Measurements from ENCODE around the gene GAS7.

The GAS7 gene

DNA sequence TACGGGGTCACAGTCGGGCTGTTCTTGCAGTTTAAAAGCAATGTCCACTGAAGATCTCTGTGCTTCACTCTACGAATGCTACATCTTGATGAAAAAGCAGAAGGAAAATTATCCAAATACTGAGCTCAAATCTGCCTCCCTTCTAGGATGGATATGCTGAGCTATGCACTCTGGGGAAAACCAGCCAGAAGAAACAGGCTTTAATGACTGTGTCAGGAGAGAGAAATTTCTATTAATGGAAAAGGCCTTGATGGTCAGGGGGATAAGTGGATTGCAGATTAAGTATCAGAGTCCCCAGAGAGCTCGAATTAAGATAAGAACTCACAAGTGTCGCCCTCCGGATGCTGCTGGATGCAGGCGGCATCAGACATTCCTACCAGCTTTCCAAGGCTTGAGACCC lies 253.7 kb downstream of the GAS7 start:
- POLR2A ChIA-PET, result no interaction called here
- DNase-seq (ENCODE audit: extremely low spot score), result no peak
- CTCF ChIA-PET, result interaction anchor here (0.8 kb wide), 1 partner anchor 16 kb away, joined by 4 read pairs; no protein-coding TSS in a partner anchor
- no peak for TF ChIP-seq ARNT (IDR thresholded peaks at IDR 0.05)
- TF ChIP-seq LEF1 (IDR thresholded peaks at IDR 0.05; ENCODE audit: borderline replicate concordance), result no peak
- TF ChIP-seq FOXM1 (IDR thresholded peaks at IDR 0.05; ENCODE audit: borderline replicate concordance), result no peak
- TF ChIP-seq TARDBP (IDR thresholded peaks at IDR 0.05), result no peak
- no peak for TF ChIP-seq PKNOX1 (IDR thresholded peaks at IDR 0.05)
- TF ChIP-seq FOXA1 (IDR thresholded peaks at IDR 0.05), result no peak
- TF ChIP-seq BHLHE40 (IDR thresholded peaks at IDR 0.05; ENCODE audit: borderline replicate concordance), result no peak
- TF ChIP-seq CTBP1 (IDR thresholded peaks at IDR 0.05; ENCODE audit: borderline replicate concordance), result no peak
- TF ChIP-seq SUZ12 (IDR thresholded peaks at IDR 0.05), result no peak
- no peak for TF ChIP-seq FOXK2 (IDR thresholded peaks at IDR 0.05)

DNA sequence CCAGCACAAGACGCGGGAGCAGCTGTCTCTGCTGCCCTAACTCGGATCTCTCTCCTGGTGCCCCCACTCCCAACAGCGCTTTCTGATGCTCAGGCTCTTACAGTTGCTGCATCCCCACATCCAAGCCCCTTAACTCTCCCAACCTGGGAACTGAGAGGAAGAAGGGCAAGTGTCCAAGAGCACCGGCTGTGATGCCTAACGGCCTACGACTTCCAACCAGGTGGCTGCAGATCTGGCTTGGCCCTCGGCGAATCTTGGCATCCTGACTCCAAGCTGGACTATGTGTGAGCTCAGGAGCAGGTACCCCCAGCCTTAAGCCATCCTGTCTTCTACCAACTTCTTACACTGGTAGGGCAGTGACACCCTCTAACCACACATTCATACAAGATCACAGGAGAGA lies 255.1 kb downstream of the GAS7 start:
- TF ChIP-seq TARDBP (IDR thresholded peaks at IDR 0.05) (no peak), ZNF384 (IDR thresholded peaks at IDR 0.05) (no peak), SUZ12 (IDR thresholded peaks at IDR 0.05) (no peak), FOXA1 (IDR thresholded peaks at IDR 0.05) (no peak), ARNT (IDR thresholded peaks at IDR 0.05) (no peak), LEF1 (IDR thresholded peaks at IDR 0.05; ENCODE audit: borderline replicate concordance) (no peak), CTBP1 (IDR thresholded peaks at IDR 0.05; ENCODE audit: borderline replicate concordance) (no peak)
- POLR2A ChIA-PET, result no interaction called here
- CTCF ChIA-PET, result no interaction called here
- DNase-seq (ENCODE audit: extremely low spot score), result no peak

DNA sequence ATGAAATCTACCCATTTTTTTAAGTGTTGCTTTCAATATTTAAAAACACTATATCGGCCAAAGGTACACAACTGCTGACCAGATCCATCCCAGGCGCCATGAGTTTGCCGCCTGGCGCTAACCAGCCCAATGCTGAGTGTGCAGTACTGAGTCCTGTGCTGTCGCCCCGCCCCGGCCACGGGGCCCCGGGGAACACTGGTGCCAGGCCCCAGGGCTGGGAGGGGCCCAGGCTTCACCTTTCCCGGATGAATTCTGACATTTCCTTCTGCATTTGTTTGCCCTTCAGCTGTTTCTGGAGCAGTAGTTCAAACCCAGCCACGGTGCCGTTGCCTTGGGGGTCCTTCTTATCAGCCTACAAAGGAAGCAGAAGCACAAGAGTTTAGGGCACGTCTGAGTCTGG lies 255.5 kb downstream of the GAS7 start:
- ChIA-PET POLR2A (no interaction called here), CTCF (no interaction called here)
- TF ChIP-seq FOXM1 (IDR thresholded peaks at IDR 0.05; ENCODE audit: borderline replicate concordance) (no peak), FOXA1 (IDR thresholded peaks at IDR 0.05) (no peak), ARNT (IDR thresholded peaks at IDR 0.05) (no peak), HDGF (IDR thresholded peaks at IDR 0.05; ENCODE audit: borderline replicate concordance) (no peak), PKNOX1 (IDR thresholded peaks at IDR 0.05) (no peak), CTBP1 (IDR thresholded peaks at IDR 0.05; ENCODE audit: borderline replicate concordance) (no peak), FOXK2 (IDR thresholded peaks at IDR 0.05) (no peak), SUZ12 (IDR thresholded peaks at IDR 0.05) (no peak), BHLHE40 (IDR thresholded peaks at IDR 0.05; ENCODE audit: borderline replicate concordance) (no peak), TARDBP (IDR thresholded peaks at IDR 0.05) (no peak), NFRKB (IDR thresholded peaks at IDR 0.05) (no peak), LEF1 (IDR thresholded peaks at IDR 0.05; ENCODE audit: borderline replicate concordance) (no peak), ZNF384 (IDR thresholded peaks at IDR 0.05) (no peak), SP1 (IDR thresholded peaks at IDR 0.05) (no peak), ELF4 (IDR thresholded peaks at IDR 0.05) (no peak), L3MBTL2 (conservative IDR thresholded peaks at IDR 0.05) (no peak)
- DNase-seq (ENCODE audit: extremely low spot score), result no peak

- no peak for DNase-seq (ENCODE audit: extremely low spot score)
- POLR2A ChIA-PET, result no interaction called here
- TF ChIP-seq ARNT (IDR thresholded peaks at IDR 0.05) (no peak), CTBP1 (IDR thresholded peaks at IDR 0.05; ENCODE audit: borderline replicate concordance) (no peak), TARDBP (IDR thresholded peaks at IDR 0.05) (no peak), LEF1 (IDR thresholded peaks at IDR 0.05; ENCODE audit: borderline replicate concordance) (no peak), SP1 (IDR thresholded peaks at IDR 0.05) (no peak), PKNOX1 (IDR thresholded peaks at IDR 0.05) (no peak), HDGF (IDR thresholded peaks at IDR 0.05; ENCODE audit: borderline replicate concordance) (no peak), ZNF384 (IDR thresholded peaks at IDR 0.05) (no peak), NFRKB (IDR thresholded peaks at IDR 0.05) (no peak), SUZ12 (IDR thresholded peaks at IDR 0.05) (no peak), BHLHE40 (IDR thresholded peaks at IDR 0.05; ENCODE audit: borderline replicate concordance) (no peak), FOXA1 (IDR thresholded peaks at IDR 0.05) (no peak), L3MBTL2 (conservative IDR thresholded peaks at IDR 0.05) (no peak), ELF4 (IDR thresholded peaks at IDR 0.05) (no peak), FOXM1 (IDR thresholded peaks at IDR 0.05; ENCODE audit: borderline replicate concordance) (no peak), FOXK2 (IDR thresholded peaks at IDR 0.05) (no peak)
- CTCF ChIA-PET, result interaction anchor here (0.6 to 1.1 kb wide), 2 partner anchors 17 to 183 kb away, joined by 4 to 7 read pairs; no protein-coding TSS in a partner anchor
Measured at GRCh38 chr17:9941305-9941704, 257.1 kb downstream of the GAS7 start.

GRCh38 chr17:9940841-9941240 lies 257.6 kb downstream of the GAS7 start:
- TF ChIP-seq FOXM1 (IDR thresholded peaks at IDR 0.05; ENCODE audit: borderline replicate concordance) (no peak), FOXK2 (IDR thresholded peaks at IDR 0.05) (no peak), ZNF384 (IDR thresholded peaks at IDR 0.05) (no peak), L3MBTL2 (conservative IDR thresholded peaks at IDR 0.05) (no peak), ELF4 (IDR thresholded peaks at IDR 0.05) (no peak), NFRKB (IDR thresholded peaks at IDR 0.05) (no peak), LEF1 (IDR thresholded peaks at IDR 0.05; ENCODE audit: borderline replicate concordance) (no peak), CTBP1 (IDR thresholded peaks at IDR 0.05; ENCODE audit: borderline replicate concordance) (no peak), SP1 (IDR thresholded peaks at IDR 0.05) (no peak), HDGF (IDR thresholded peaks at IDR 0.05; ENCODE audit: borderline replicate concordance) (no peak), SUZ12 (IDR thresholded peaks at IDR 0.05) (no peak), TARDBP (IDR thresholded peaks at IDR 0.05) (no peak), PKNOX1 (IDR thresholded peaks at IDR 0.05) (no peak), ARNT (IDR thresholded peaks at IDR 0.05) (no peak), BHLHE40 (IDR thresholded peaks at IDR 0.05; ENCODE audit: borderline replicate concordance) (no peak), FOXA1 (IDR thresholded peaks at IDR 0.05) (no peak)
- ChIA-PET CTCF (interaction anchor here (0.6 kb wide), 1 partner anchor 183 kb away, joined by 7 read pairs; no protein-coding TSS in a partner anchor), POLR2A (no interaction called here)
- no peak for DNase-seq (ENCODE audit: extremely low spot score)
